Placental pericyte (primary cell): ENCODE data around the gene ZNF576. TPM values are rescaled to one million over a fixed set of nuclear protein-coding genes. Genes with fewer than 3 reads are reported as not detected.

ENCODE experiments used
- total RNA-seq: library from RNA; depleted of rRNA; stranded (reverse); fragments of >200 nt; gene quantifications from 2 replicates; pipeline ENCODE4 v1.2.3, GENCODE V29; 2012

ZNF576 gene
- total RNA-seq = 7.7 and 11.3 TPM in 2 replicates

GRCh38 chr19:43595999-43596841 lies at the start of gene ZNF576, which contains the start of gene IRGQ:
ZNF576 (plus strand) TSS chr19:43596595; CDS start chr19:43597109, 514 bp downstream.
IRGQ (minus strand) TSS chr19:43596134; CDS start chr19:43595338, 796 bp downstream.

GRCh38 chr19:43575156-43575950 lies 21.0 kb upstream of the ZNF576 start, which contains the start of the genes PINLYP and XRCC1:
PINLYP (plus strand) TSS chr19:43575801; CDS start chr19:43577192, 1,391 bp downstream.
XRCC1 (minus strand) TSS chr19:43575527; CDS start chr19:43575458, 69 bp downstream.

GRCh38 chr19:43611788-43612187 lies 15.4 kb downstream of the ZNF576 start, which contains the start of gene SRRM5:
SRRM5 (plus strand) TSS chr19:43612088; CDS start chr19:43612122, 34 bp downstream.

GRCh38 chr19:43619262-43620060 lies 23.1 kb downstream of the ZNF576 start, which contains the start of gene ZNF428:
ZNF428 (minus strand) TSS chr19:43619629; CDS start chr19:43614304, 5,325 bp downstream.

GRCh38 chr19:43639519-43640423 lies 43.4 kb downstream of the ZNF576 start, which contains the start of gene CADM4:
CADM4 (minus strand) TSS chr19:43639850; CDS start chr19:43639790, 60 bp downstream.

Other genes starting within 250 kb of the ZNF576 start
- not detected in 2 replicates for gene CD177, start 242.9 kb upstream of the ZNF576 start, total RNA-seq
- gene TEX101, start 181.7 kb upstream of the ZNF576 start, total RNA-seq = not detected in 2 replicates
- gene LYPD3, start 131.0 kb upstream of the ZNF576 start, total RNA-seq = 0.43 TPM in 1 of 2 replicates, not detected in the other
- gene PHLDB3, start 91.8 kb upstream of the ZNF576 start, total RNA-seq = 10.9 and 13.2 TPM in 2 replicates
- gene ETHE1, start 69.4 kb upstream of the ZNF576 start, total RNA-seq = 49.2 and 93.6 TPM in 2 replicates
- 0.14 and 0.44 TPM in 2 replicates for gene ZNF575, start 63.4 kb upstream of the ZNF576 start, total RNA-seq
- gene XRCC1, start 21.1 kb upstream of the ZNF576 start, total RNA-seq = 14.9 and 58.7 TPM in 2 replicates
- 0.66 and 2.4 TPM in 2 replicates for gene PINLYP, start 20.8 kb upstream of the ZNF576 start, total RNA-seq
- gene IRGQ, start 461 bp upstream of the ZNF576 start, total RNA-seq = 22.8 and 38.9 TPM in 2 replicates
- gene SRRM5, start 15.5 kb downstream of the ZNF576 start, total RNA-seq = 0.22 TPM in 1 of 2 replicates, not detected in the other
- gene ZNF428, start 23.0 kb downstream of the ZNF576 start, total RNA-seq = 20.9 and 25.2 TPM in 2 replicates
- 0.88 and 2.1 TPM in 2 replicates for gene CADM4, start 43.3 kb downstream of the ZNF576 start, total RNA-seq
- gene PLAUR, start 73.6 kb downstream of the ZNF576 start, total RNA-seq = 86.0 and 205 TPM in 2 replicates
- gene IRGC, start 119.5 kb downstream of the ZNF576 start, total RNA-seq = not detected in 2 replicates
- gene SMG9, start 158.4 kb downstream of the ZNF576 start, total RNA-seq = 16.6 and 19.3 TPM in 2 replicates
- 1.9 TPM in 1 of 2 replicates, not detected in the other for gene KCNN4, start 184.4 kb downstream of the ZNF576 start, total RNA-seq
- gene LYPD5, start 205.9 kb downstream of the ZNF576 start, total RNA-seq = under 0.01 TPM in 1 of 2 replicates, not detected in the other
- 6.6 and 12.5 TPM in 2 replicates for gene ZNF283, start 230.7 kb downstream of the ZNF576 start, total RNA-seq